ENCODE data around the gene P2RY2. TPM values are rescaled to one million over a fixed set of nuclear protein-coding genes. Genes with fewer than 3 reads are reported as not detected.
"Not testable (repeated sequence)": the region's sequence is repeated elsewhere in the genome, so short reads cannot be mapped to it uniquely, and the experiment has no call there.

The P2RY2 gene
- total RNA-seq, 6 donors from 2014 or later: 7.8 to 15.0 (median 11.7) TPM

- TF ChIP-seq POLR2AphosphoS5 (IDR thresholded peaks at IDR 0.05) (no peak), EP300 (IDR thresholded peaks at IDR 0.05) (no peak), CTCF (IDR thresholded peaks at IDR 0.05) (no peak), POLR2A (IDR thresholded peaks at IDR 0.05) (no peak)
- ATAC-seq (ENCODE audit: low FRiP score in 2 of 2) (no peak), DNase-seq (no peak)
- no peaks in the 10 kb centered on the region for H3K27me3 ChIP-seq
- H3K36me3 ChIP-seq: no peaks in the 10 kb centered on the region
- no peak overlapping the region for H3K27ac ChIP-seq
- H3K9me3 ChIP-seq: no peaks in the 10 kb centered on the region
- H3K4me1 ChIP-seq: peaks cover 13 to 37% (median 22%) of the 10 kb centered on the region in 4 donors
- H3K4me3 ChIP-seq: no peak overlapping the region
- WGBS, 2 donors: 87 to 90% methylated on average over 18 of the region's 18 CpGs
These were observed 52.9 kb downstream of the P2RY2 start for GRCh38 chr11:73270855-73271477.

GRCh38 chr11:73271478-73271865, 53.4 kb downstream of the P2RY2 start:
- not testable (repeated sequence) for DNase-seq; H3K27me3 ChIP-seq; H3K36me3 ChIP-seq; ATAC-seq (ENCODE audit: low FRiP score in 2 of 2); H3K9me3 ChIP-seq; H3K4me3 ChIP-seq; H3K27ac ChIP-seq
- peaks cover 13 to 37% (median 22%) of the 10 kb centered on the region in 4 donors for H3K4me1 ChIP-seq
- 79 to 84% methylated on average over 10 of the region's 10 CpGs for WGBS, 2 donors

GRCh38 chr11:73271936-73272679, 54.0 kb downstream of the P2RY2 start, which contains the start of gene P2RY6:
P2RY6 (plus strand) TSS chr11:73272338; CDS start chr11:73296519, 24,181 bp downstream.
- TF ChIP-seq POLR2AphosphoS5 (IDR thresholded peaks at IDR 0.05) (no peak), POLR2A (IDR thresholded peaks at IDR 0.05) (peak in 1 of 4 donors; percentile 31), EP300 (IDR thresholded peaks at IDR 0.05) (no peak)
- Histone ChIP-seq H3K36me3 (no peaks in the 10 kb centered on the region), H3K9me3 (no peaks in the 10 kb centered on the region), H3K27ac (peak within 1 kb of the TSS in 1 of 4 donors; percentile 50), H3K4me3 (no peak within 1 kb of the TSS), H3K27me3 (no peaks in the 10 kb centered on the region), H3K4me1 (peaks cover 13 to 37% (median 22%) of the 10 kb centered on the region in 4 donors)
- peak in 1 of 2 donors; percentile 74 for DNase-seq
- WGBS, 2 donors: 74 to 78% methylated on average over 13 to 17 of the region's 17 CpGs
- ATAC-seq (ENCODE audit: low FRiP score in 2 of 2): peak; percentile 32 to 80

- peak overlapping the region in 1 of 4 donors; percentile 50 for H3K27ac ChIP-seq
- WGBS, 2 donors: 92% methylated on average over 7 of the region's 7 CpGs
These were observed 54.6 kb downstream of the P2RY2 start for GRCh38 chr11:73272680-73273038.

GRCh38 chr11:73273222-73273895, 55.3 kb downstream of the P2RY2 start:
- Histone ChIP-seq H3K36me3 (no peaks in the 10 kb centered on the region), H3K4me1 (peaks cover 13 to 37% (median 22%) of the 10 kb centered on the region in 4 donors), H3K27ac (no peak overlapping the region), H3K9me3 (no peaks in the 10 kb centered on the region), H3K4me3 (no peak overlapping the region), H3K27me3 (no peaks in the 10 kb centered on the region)
- no peak for TF ChIP-seq EP300 (IDR thresholded peaks at IDR 0.05)
- no peak for TF ChIP-seq POLR2A (IDR thresholded peaks at IDR 0.05)
- DNase-seq (no peak), ATAC-seq (ENCODE audit: low FRiP score in 2 of 2) (no peak)
- WGBS, 2 donors: 68 to 74% methylated on average over 8 of the region's 8 CpGs

More at GRCh38 chr11:73272680-73273038, 54.6 kb downstream of the P2RY2 start:
- TF ChIP-seq POLR2A (IDR thresholded peaks at IDR 0.05): no peak
- no peak for TF ChIP-seq EP300 (IDR thresholded peaks at IDR 0.05)
- no peak for TF ChIP-seq CTCF (IDR thresholded peaks at IDR 0.05)
- TF ChIP-seq POLR2AphosphoS5 (IDR thresholded peaks at IDR 0.05): no peak
- H3K9me3 ChIP-seq: no peaks in the 10 kb centered on the region
- H3K36me3 ChIP-seq: no peaks in the 10 kb centered on the region
- H3K4me3 ChIP-seq: no peak overlapping the region
- no peaks in the 10 kb centered on the region for H3K27me3 ChIP-seq
- peaks cover 13 to 37% (median 22%) of the 10 kb centered on the region in 4 donors for H3K4me1 ChIP-seq
- DNase-seq: no peak
- no peak for ATAC-seq (ENCODE audit: low FRiP score in 2 of 2)

GRCh38 chr11:73274191-73274590, 56.1 kb downstream of the P2RY2 start:
- DNase-seq; H3K27ac ChIP-seq; H3K36me3 ChIP-seq; ATAC-seq (ENCODE audit: low FRiP score in 2 of 2); H3K27me3 ChIP-seq; H3K4me3 ChIP-seq; H3K9me3 ChIP-seq: not testable (repeated sequence)
- 82 to 86% methylated on average over 4 of the region's 4 CpGs for WGBS, 2 donors
- H3K4me1 ChIP-seq: peaks cover 13 to 31% (median 18%) of the 10 kb centered on the region in 4 donors
